Dedifferentiated amniotic fluid mesenchymal stem cell (primary cell): ENCODE results near the gene CACNA2D3.
"Not testable (repeated sequence)": the region's sequence is repeated elsewhere in the genome, so short reads cannot be mapped to it uniquely, and the experiment has no call there.

ENCODE experiments used
- DNase-seq: peaks from one replicate; pipeline ENCODE4 v3.0.0-alpha.2; 2016; ENCODE audit errors: extremely low spot score

The CACNA2D3 gene

DNA sequence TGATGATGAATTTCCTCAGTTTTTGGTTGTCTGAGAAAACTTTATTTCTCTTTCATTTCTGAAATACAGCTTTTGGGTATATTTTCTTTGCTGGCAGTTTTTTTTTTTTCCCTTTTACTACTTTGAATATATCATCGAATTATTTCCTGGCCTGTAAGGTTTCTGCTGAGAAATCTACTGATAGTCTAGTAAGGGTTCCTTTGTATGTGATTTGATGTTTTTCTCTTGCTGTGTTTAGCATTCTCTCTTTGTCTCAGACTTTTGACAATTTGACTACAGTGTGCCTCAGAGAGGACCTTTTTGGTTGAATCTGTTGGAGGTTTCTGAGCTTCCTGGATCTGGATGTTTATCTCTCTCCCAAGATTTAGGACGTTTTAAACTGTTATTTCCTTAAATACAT, 336.0 kb downstream of the CACNA2D3 start:
- no peak for DNase-seq

DNA sequence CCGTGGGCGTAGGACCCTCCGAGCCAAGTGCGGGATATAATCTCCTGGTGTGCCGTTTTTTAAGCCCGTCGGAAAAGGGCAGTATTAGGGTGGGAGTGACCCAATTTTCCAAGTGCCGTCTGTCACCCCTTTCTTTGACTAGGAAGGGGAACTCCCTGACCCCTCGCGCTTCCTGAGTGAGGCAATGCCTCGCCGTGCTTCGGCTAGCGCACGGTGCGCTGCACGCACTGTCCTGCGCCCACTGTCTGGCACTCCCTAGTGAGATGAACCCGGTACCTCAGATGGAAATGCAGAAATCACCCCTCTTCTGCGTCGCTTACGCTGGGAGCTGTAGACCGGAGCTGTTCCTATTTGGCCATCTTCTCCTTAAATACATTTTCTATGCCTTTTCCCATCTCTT, 342.2 kb downstream of the CACNA2D3 start:
- DNase-seq = not testable (repeated sequence)

DNA sequence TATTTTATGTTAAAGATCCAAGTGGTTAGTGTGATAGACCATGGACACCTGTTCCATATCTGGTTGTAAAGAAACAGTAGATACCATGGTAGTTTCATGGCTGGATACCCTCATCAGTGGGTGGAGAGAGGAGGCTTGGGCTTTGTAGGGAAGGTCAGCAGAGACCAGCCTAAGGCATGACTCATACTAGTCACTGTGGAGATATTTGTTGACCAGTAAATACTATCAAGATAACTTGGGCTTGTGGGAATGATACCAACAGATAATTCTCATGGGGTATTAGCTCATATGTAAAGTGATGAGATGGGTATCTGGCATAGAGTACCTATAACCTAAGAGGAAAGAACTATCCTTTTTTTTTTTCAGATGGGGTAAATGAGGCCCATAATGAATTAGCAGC, 354.5 kb downstream of the CACNA2D3 start:
- no peak for DNase-seq

DNA sequence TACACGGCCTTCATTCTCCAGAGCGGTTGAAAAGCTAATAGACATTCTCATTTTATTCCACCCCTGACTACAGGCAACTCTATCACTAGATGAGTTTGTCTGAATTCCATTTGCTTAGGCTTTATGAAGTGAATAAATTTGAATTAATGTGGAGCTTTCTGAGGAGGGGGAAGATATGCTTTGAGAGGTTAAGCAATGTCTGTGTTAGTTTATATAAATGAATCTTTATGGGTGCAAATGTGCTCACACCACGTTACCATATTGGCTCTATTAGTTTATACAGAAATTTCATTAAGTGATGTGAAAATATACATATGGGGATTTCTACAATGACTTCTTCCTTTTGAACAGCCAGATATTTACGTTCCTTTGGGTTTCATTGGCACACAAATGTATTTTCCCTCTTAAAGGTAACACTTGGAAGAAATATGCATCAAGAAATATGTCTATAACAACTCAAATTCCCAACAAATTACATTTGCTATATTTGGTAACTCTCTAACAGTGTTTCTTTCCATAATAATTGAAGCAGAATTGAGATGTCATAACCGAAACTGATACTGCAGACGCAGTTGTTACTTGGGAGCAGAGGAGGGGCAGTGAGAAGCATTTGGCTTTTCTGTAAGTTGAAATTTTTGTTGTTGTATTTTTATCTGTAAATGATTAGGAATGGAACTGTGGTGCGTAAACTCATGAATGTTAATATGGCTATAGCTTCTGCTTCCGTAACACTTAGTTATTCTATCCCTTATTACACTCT, 359.4 kb downstream of the CACNA2D3 start:
- DNase-seq = no peak

DNA sequence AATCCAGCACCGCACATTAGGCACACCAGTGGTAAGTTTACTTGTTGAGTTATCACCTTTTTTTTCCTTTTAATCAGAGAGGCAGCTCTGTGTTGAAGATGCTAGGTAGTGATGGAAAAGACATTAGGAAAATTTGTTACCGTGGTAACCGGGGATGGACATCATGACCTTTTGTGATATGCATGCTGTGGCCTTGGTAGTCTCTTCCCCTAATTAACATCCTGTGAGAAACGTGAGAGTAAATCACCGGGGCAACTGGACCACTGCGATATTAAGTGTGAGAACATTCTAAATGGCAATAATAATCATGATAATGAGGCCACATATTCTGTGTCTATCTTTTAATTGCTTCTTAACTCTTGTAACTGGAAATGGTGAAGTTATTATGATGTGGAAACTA, 362.0 kb downstream of the CACNA2D3 start:
- DNase-seq = no peak

DNA sequence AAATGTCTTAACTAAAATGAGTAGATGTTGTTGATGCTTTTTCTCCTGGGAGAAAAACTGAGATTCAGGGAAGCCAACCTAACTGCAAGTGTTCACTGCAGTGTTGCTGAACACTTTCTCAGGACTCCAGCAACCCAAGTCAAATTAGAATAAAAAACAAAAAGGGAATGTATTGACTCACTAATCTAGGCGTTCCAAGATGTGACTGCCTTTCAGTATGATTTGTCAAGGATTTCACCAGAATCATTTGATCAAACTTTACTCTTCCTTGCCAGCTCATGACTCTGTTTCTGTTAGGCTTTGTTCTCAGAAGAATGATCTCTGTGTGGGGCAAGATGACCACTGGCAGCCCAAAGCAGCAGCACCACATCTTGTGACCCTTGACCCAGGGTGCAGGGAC, 364.0 kb downstream of the CACNA2D3 start:
- DNase-seq = no peak

DNA sequence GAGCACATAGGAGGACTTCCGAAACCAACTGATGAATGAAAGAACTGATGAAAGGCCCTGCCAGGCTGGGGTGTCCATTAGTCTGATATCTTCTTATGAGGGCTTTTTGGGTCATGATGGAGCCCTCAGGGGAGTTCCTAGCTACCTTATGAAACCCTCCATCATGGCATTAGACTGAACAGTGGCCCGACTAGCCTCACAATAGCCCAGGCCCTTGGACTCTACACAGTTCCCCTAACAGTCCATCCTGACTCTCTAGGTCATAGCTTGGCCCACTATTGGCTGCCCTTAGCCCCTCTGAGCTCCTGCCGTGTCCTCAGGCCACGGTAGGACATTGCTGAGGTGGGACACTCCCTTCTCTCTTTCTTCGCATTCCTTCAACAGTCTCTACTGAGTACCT, 365.9 kb downstream of the CACNA2D3 start:
- no peak for DNase-seq

DNA sequence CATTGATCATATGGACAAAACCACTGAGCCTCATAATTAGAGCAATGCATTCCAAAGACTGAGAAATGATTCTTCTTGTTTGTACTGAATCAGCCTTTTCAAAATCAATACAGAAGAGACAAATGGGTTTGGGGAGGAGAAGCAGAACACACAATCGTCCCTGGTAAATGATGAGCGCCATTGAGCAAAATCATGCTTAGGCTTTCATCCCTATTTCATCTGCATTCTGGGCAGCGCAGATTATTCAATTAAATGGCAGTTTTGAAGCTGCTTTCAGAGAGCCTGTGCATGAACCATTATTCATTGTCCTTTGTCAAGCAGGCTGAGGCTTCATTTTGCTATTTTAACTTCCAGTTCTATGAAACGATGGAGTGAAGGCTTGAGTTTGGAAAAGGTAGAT, 371.9 kb downstream of the CACNA2D3 start:
- DNase-seq = no peak

DNA sequence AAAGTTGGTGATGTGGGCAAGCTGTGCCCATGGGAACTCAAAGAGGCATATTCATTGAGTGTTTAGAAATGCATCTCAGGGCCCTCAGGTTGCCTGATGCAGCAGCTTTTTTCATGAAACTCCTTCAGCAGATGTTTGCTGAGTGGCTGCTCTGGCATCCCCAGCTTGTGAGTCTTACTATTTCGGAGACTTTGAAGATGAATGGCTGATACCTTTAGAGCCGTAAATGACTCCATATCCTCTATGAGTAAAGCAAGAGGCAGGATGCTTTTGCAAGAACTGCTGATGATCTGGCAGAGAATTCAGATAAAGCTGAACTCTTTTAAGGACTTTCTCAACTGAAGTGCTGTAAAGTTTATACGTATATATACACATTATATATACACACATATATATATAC, 384.3 kb downstream of the CACNA2D3 start:
- DNase-seq = no peak

DNA sequence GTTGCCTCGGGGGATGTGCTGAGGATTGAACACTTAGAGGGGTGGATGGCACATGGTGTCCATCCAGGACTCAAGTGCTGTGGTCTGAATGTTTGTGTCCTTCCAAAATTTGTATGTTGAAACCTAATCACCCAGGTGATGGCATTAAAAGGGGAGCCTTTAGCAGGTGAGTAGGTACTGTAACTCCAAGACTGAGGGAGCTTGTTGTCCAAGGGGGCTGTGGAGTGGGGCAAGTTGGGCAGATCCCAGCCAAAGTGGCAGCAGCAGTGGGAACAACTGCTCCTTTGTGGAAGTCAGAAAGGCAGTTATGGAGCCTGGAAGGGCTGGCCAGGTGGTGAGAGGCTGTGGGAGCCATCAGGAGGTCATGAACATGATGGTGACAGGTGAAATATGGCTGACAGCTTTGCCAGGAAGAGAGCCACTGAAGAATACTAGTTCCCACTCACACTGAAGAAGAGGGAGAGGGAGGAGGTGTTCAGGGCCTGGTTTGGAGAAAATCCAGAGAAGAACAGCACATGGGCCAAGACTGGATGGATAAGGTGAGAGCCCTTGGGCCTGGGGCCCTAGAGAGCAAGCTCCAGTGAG, 385.6 kb downstream of the CACNA2D3 start:
- no peak for DNase-seq

DNA sequence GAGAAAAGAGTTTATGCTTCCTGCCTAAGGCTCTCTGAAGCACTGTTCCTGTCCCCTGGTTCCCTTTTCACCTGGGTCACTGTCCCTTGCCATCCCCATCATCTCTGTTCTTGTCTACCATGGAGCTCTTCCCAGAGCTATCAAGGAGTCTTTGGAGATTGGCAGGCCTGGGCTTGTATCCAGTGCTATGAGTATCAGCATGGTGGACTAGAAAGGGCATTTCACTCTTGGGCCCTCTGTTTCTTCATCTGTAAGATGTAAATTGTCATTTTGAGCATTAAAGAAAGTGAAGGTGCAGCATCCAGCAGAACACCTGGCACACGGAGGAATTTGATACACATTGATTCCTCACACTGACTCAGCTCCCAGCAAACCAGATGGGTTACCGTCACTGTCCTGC, 388.2 kb downstream of the CACNA2D3 start:
- no peak for DNase-seq

DNA sequence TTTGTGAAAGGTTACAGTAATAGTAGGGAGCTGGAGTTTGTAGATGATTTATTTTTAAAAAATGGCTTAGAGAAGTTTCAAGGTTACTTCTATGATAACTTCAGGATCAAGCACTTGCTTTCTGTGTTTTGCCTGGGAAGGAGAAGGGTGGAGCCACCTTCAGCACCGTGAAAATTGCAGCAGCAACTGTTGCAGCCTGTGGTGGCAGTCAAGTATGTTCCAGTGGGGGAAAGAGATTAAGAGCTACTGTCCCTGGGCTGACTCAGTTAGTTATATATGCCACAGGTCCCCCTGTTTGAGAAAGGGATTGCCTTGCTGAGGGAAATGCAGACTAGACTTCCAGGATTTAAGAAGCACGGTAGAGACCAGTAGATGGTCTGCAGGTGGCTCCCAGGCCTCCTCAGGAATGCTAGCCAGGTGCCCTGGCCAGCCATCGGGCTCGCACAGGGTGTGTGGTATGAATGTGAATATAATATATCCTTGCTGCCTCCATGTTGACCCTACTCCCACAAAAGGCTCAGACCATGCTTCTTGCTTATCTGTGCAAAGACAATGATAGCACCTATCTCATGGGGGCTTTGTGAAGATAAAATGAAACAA, 389.5 kb downstream of the CACNA2D3 start:
- no peak for DNase-seq

DNA sequence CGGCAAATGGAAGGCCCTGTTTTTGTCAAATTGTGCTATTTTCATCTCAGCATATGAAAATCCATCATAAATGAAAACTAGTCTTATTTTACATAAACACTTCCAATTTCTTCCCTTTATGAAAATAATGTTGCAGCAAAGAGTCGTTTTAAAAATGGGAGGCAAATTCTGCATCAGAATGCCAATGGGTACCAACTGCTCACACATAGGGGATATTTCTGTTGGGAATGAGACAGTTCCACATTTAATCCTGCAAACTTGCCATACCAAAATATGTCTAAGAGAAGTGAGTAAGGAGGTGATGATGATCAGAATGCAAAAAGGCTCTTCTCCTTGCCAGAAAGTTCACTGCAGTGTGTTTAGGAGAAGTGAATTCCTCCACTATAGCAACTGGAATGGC, 391.7 kb downstream of the CACNA2D3 start:
- DNase-seq = no peak

DNA sequence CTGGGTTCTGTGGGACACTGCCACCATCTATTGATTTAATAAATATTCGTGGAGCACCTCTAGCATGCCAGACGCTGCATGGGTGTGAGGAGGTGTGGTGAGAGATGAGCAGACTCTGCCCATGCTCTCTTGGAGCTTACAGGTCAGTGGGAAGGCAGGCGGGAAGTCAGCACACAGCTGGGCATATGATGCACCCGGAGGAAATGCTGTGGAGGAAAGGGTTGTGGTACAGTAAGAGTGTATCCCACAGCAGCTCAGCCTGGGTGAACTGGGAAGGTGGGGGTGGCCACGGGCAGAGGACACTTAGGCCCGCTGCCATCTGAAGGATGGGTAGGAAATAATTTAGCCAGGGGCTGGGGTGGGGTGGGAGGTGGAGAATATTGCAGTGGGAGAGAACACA, 392.1 kb downstream of the CACNA2D3 start:
- DNase-seq = no peak

DNA sequence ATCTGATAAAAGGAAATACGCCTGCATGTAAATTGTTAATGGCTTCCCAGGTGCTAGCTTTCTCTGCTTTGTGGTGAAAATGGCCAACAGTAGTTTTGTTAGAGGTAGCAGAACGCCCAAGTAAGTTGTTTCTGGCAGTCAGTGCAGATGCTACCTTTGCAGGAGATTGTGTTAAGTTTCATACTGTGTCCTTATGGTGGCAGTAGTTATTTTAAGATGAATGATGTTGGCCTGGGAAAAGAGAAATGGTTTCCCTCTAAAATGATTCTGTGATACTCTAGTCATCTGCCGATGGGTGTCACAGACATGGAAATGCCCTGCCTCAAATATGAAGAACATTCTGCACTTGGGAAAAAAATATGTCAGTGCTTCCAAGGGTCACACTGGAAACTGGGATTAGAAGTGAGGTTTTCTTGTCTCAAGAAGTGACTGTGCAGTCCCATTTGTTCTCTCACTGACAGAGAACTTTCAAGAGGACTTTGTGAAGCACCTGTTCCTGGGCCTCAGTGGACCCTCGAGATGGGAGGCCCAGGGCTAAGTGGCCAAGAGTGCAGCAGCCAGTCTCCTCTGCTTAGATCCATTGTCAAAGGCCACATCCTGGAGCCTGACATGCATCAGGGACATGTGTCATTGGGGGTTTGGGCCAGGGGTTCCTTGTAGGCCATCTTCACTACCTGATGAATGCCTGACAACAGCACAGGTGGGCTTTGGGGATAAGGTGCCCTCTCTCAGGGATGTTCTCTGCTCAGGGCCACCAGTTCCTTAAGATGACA, 393.3 kb downstream of the CACNA2D3 start:
- DNase-seq = no peak

DNA sequence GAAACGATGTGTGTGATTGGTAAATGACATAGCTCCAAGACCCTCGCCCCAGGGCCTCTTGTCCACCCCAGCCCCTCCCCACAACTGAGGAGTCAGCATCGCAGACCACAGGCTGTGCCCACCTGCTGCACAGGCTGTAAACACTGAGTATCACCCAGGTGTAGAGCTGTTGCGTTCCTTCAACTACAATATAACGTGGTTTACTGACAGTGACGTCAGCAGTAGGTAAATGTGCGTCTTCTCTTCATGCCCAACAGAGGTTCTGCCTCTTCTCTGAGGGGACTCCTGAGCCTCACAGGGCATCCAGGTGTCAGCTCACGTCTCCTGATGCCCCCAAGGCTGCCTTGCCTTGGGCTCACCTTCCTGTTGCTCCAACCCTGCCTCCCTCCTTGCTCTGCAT, 395.1 kb downstream of the CACNA2D3 start:
- DNase-seq = no peak

DNA sequence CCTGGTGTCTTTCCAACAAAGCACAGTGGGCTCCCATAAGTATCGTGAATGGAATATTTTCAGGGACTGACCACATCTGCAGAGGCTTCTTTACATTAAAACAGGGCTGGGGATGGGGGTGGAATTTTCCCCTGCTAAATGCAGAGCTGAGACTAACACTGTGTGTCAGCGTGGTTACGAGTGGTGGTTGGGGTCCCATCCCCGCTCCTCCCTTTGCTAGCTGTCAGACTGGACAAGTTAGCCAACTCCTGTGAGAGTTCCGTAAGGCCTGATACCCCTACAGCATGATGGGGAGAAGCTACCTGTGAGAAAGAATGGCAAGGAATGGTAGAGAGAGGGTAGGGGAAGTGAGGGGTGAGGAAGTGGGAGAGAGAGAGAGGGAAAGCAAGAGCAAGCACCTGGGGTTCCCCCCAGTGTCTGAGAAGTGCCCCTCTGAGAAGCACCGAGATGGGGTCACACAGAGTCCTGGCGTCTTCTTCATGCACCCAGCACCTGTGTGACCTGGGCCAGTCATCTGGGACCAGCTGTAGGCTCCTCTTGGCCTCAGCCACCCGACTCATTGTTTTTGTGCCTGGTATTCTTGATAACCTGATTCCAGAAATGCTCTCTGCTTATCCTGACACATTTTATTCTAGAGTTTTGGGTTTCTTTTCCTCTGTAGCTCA, 395.8 kb downstream of the CACNA2D3 start:
- DNase-seq = no peak

DNA sequence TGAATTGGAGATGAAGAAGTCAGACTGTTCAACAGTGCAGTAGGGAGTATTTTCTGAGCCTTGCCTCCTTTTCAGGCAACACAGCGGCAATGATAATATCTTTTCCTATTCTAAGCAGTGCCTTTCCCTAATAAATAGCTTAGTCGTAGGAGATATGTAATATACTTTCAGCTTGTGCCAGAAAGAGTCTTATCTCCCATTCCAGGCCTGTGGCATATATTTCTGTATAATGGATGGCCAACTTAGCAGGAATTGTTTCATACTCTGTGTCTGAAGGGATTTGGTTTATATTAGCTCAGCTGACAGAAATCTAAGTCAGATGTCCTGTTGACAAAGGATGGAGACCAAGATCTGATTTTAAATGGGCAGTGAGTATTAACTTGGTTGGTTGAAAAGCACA, 397.1 kb downstream of the CACNA2D3 start:
- no peak for DNase-seq

DNA sequence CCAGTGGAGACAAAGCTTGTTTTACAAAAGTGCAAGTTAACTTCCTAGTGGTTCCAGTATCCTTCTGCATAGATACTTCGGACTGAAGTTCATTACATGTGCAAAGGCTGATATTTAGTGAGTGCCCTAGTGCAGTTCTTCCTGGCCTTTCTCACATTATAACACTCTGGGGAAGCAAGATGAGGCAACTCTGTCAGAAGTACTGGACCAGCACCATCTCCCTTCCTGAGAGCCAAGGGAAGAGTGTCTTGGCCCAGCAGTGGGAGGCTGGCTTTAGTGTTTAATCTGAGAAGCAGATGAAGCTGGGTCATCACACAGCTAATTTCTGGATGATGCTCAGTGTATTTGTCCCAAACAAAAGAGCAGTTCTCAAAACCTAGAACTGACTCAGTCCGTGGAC, 397.7 kb downstream of the CACNA2D3 start:
- DNase-seq = no peak

DNA sequence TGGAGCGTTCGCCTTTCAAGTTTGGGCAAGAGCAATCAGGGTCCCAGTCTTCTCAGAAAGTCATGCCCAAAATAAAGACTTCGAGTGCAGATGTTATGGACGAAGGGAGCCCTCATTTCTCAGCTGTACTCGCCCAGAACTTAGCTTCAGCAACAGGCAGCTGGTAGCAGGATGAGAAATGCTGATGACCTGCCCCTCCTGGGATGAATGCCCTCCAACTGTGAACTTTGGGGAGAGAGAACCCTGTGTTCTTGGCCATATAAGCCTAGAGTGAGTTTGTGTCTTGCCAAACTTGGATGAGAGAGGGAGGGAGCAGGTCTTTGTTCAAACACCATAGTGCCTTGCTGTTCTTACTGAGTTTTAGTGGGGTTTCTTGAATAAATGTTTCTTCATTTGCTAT, 405.2 kb downstream of the CACNA2D3 start:
- DNase-seq = no peak

DNA sequence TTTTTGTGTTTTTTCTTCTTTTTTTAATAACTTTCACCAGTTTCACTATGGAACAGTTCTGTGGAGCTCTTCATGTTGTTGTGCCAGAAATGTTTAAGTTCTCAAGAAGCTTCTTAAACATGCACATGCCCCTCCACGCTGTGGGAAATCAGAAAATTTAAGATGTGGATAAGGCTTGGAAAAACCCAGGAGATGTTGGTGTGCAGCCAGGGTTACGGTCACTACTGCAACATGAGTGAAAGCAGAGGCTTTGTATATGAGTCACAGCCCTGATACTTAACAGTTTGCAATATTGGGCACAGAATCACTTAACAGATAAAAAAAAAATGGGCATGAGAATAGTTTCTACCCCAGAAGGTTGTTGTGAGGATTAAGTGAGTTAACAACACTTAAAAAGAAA, 405.6 kb downstream of the CACNA2D3 start:
- DNase-seq = peak; percentile 80

DNA sequence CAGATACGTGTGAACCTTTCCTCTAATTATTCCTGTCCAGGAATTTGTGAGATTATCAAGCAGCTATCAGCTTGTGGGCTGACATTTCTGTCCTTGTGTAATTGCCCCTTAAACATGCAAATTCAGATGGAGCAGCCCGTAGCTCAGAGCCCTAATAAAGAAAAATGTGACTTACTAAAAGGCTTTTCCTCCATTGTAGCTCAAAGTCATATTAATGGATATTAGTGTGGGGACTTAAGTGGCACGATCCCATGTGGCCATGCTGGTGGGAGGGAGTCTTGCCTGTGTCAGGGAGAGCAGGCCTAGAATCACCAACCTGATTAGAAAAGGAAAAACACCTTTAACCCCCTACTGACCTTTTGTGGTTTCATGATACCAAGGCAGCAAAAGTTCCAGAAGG, 406.3 kb downstream of the CACNA2D3 start:
- DNase-seq = no peak
